ENCODE measurements around the gene AFAP1L2.

DNA sequence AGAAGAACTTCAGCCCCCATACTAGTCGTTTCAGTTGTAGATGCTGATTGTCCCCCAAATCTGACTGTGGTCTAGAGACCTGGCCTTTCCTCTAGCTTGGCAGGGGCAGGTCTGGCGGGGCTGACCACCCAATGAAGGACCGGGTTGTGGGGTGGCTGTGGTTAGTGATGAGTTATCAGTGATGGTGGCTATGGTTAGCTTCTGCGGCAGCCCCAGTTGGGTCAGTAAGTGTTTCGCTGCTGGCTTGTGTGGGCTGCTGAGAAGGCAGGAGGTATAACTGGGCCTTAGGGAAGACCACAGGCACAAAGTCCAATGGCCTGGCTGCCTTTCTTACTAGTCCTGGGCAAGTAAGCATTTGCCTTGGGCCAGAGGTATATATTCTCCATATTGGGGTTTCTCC, 143.9 kb downstream of the AFAP1L2 start:
- TF ChIP-seq, protein P1, sequence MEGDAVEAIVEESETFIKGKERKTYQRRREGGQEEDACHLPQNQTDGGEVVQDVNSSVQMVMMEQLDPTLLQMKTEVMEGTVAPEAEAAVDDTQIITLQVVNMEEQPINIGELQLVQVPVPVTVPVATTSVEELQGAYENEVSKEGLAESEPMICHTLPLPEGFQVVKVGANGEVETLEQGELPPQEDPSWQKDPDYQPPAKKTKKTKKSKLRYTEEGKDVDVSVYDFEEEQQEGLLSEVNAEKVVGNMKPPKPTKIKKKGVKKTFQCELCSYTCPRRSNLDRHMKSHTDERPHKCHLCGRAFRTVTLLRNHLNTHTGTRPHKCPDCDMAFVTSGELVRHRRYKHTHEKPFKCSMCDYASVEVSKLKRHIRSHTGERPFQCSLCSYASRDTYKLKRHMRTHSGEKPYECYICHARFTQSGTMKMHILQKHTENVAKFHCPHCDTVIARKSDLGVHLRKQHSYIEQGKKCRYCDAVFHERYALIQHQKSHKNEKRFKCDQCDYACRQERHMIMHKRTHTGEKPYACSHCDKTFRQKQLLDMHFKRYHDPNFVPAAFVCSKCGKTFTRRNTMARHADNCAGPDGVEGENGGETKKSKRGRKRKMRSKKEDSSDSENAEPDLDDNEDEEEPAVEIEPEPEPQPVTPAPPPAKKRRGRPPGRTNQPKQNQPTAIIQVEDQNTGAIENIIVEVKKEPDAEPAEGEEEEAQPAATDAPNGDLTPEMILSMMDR (IDR thresholded peaks at IDR 0.05; ENCODE audit: poor library complexity, severe bottlenecking): no peak
- TF ChIP-seq TAF1 (IDR thresholded peaks at IDR 0.05; ENCODE audit: low read depth) (no peak), EP300 (conservative IDR thresholded peaks at IDR 0.05; ENCODE audit: poor library complexity, severe bottlenecking) (no peak), EZH2 (IDR thresholded peaks at IDR 0.05; ENCODE audit: borderline replicate concordance, insufficient read depth, low read length, poor library complexity, severe bottlenecking) (no peak), SMC3 (conservative IDR thresholded peaks at IDR 0.05; ENCODE audit: poor library complexity) (no peak), POLR2AphosphoS5 (IDR thresholded peaks at IDR 0.05) (no peak)

All from neural cell (in vitro differentiated cells).